K562 (cell line): ENCODE measurements around the gene VRK2. TPM values are rescaled to one million over a fixed set of nuclear protein-coding genes. Genes with fewer than 3 reads are reported as not detected.
"Not testable (repeated sequence)": the region's sequence is repeated elsewhere in the genome, so short reads cannot be mapped to it uniquely, and the experiment has no call there.

Experiments
- ATAC-seq: fragments of 200-7000 bp; cut with Tn5 transposase; 3 replicates; pipeline ENCODE4 v1.9.1; 2020; ENCODE audit warnings: moderate library complexity
- BruUV-seq: library from RNA; stranded (reverse); fragments of 400-500 nt; replicated peaks from 2 replicates; lab custom pipeline; 2021; lab: Mats Ljungman, UMichigan
- CTCF ChIA-PET: fragments of 300-600 bp; formaldehyde crosslinking; extraction: SDS; loops from one replicate; lab custom pipeline; 2021; ENCODE audit warnings: low intra/inter-chr PET ratio; lab: Yijun Ruan, JAX
- POLR2A ChIA-PET: fragments of 300-600, 350-650 bp; sonication (Branson Sonifier 250); formaldehyde crosslinking; extraction: SDS; loops from one replicate; lab custom pipeline; 2021; ENCODE audit warnings: antibody characterized with exemption, inconsistent platforms; lab: Yijun Ruan, JAX
- DNase-seq, 4 experiments: peaks; one replicate each; pipeline versions ENCODE4 v3.0.0 to v3.0.0-alpha.2; 2011 to 2018; ENCODE audit warnings: low spot score in 3 of 4, mixed read lengths in 3 of 4; ENCODE audit errors: extremely low read depth in 1 of 4
- FAIRE-seq: peaks from 2 replicates; lab custom pipeline; 2011; peaks lifted over from hg19 to GRCh38; lab: Jason Lieb, UNC
- H2AFZ ChIP-seq: 2 replicates; pipeline ENCODE4 v1.6.0; 2011; ENCODE audit warnings: low read depth, low read length, control low read depth, inconsistent platforms
- H3K27ac ChIP-seq: fragments of 200-600 bp; 3 replicates; pipeline ENCODE4 v1.8.0; 2011; ENCODE audit warnings: low read depth, mild to moderate bottlenecking, control low read depth, inconsistent platforms, low read length, moderate library complexity, mixed read lengths; ENCODE audit errors: extremely low read depth
- H3K27me3 ChIP-seq, 2 experiments: fragments of 300-600 bp in 1 of 2; 2 replicates in 1 of 2; 3 replicates in 1 of 2; pipeline versions ENCODE4 v1.6.0 to v1.8.0; 2011; ENCODE audit warnings: inconsistent platforms in 2 of 2, low read length in 2 of 2, mild to moderate bottlenecking in 1 of 2, mixed read lengths in 1 of 2, moderate library complexity in 1 of 2; ENCODE audit not compliant: control insufficient read depth in 2 of 2, insufficient read depth in 2 of 2
- H3K36me3 ChIP-seq: fragments of 300-600 bp; 3 replicates; pipeline ENCODE4 v1.8.0; 2011; ENCODE audit warnings: mild to moderate bottlenecking, low read length, inconsistent platforms; ENCODE audit not compliant: control insufficient read depth, insufficient read depth
- H3K4me1 ChIP-seq, 2 experiments: fragments of 200-600 bp in 1 of 2; replicated peaks in 1 of 2; 2 replicates in 1 of 2; 3 replicates in 1 of 2; pipeline versions ENCODE4 v1.5.1 to v1.8.0; 2011; ENCODE audit warnings: inconsistent platforms in 2 of 2, low read length in 2 of 2, mild to moderate bottlenecking in 1 of 2, mixed read lengths in 1 of 2, moderate library complexity in 1 of 2; ENCODE audit not compliant: control insufficient read depth in 2 of 2, insufficient read depth in 2 of 2
- H3K4me2 ChIP-seq: 2 replicates; pipeline ENCODE4 v1.6.1; 2011; ENCODE audit warnings: low read length, control low read depth, inconsistent platforms, mixed read lengths; ENCODE audit not compliant: insufficient read depth
- H3K4me3 ChIP-seq: fragments of 200-600 bp; sonication (generic), shearing (Covaris generic); 2 replicates; pipeline ENCODE4 v1.5.1; 2016; ENCODE audit warnings: control low read depth, inconsistent platforms
- H3K79me2 ChIP-seq: fragments of 200-600 bp; 3 replicates; pipeline ENCODE4 v1.8.0; 2011; ENCODE audit warnings: low read length, inconsistent platforms; ENCODE audit not compliant: control insufficient read depth, insufficient read depth
- H3K9ac ChIP-seq, 2 experiments: 2 replicates each; pipeline versions ENCODE4 v1.6.0 to v1.6.1; 2011; ENCODE audit warnings: low read depth in 2 of 2, low read length in 2 of 2, control low read depth in 1 of 2, inconsistent platforms in 1 of 2, mild to moderate bottlenecking in 1 of 2, mixed read lengths in 1 of 2; ENCODE audit not compliant: insufficient read depth in 1 of 2
- H3K9me1 ChIP-seq: one replicate; pipeline ENCODE4 v1.6.0; 2011; ENCODE audit warnings: inconsistent platforms, mild to moderate bottlenecking, low read length, moderate library complexity; ENCODE audit not compliant: control insufficient read depth, insufficient read depth
- H3K9me3 ChIP-seq: replicated peaks from 2 replicates; pipeline ENCODE4 v1.5.1; 2011; ENCODE audit warnings: low read depth, low read length, inconsistent platforms; ENCODE audit not compliant: control insufficient read depth, insufficient read depth
- H4K20me1 ChIP-seq: replicated peaks from 2 replicates; pipeline ENCODE4 v1.6.1; 2011; ENCODE audit warnings: low read length, inconsistent platforms, mixed read lengths; ENCODE audit not compliant: control insufficient read depth, insufficient read depth
- CTCF ChIP-seq, 3 experiments: IDR thresholded peaks in 2 of 3; conservative IDR thresholded peaks in 1 of 3; 2 replicates each; pipeline ENCODE4 v1.5.1; 2011 to 2012; ENCODE audit warnings: low read length in 3 of 3, mild to moderate bottlenecking in 3 of 3, control low read depth in 2 of 3, improper control_type of control experiment in 1 of 3, inconsistent platforms in 1 of 3, low read depth in 1 of 3, mixed read lengths in 1 of 3, moderate library complexity in 1 of 3; ENCODE audit not compliant: insufficient read depth in 2 of 3
- KDM4B ChIP-seq, 2 experiments: fragments of 450-650 bp in 1 of 2; sonication (generic) in 1 of 2; IDR thresholded peaks; 2 replicates each; pipeline ENCODE4 v1.6.1; 2016 to 2017; ENCODE audit warnings: borderline replicate concordance in 2 of 2, antibody characterized with exemption in 1 of 2, low read depth in 1 of 2, mild to moderate bottlenecking in 1 of 2
- ZNF232 ChIP-seq: sonication (generic); formaldehyde crosslinking; IDR thresholded peaks from 2 replicates; pipeline ENCODE4 v1.8.0; 2022; ENCODE audit warnings: mild to moderate bottlenecking, missing genetic modification reagents
- WGBS: fragments of 100-300 bp; shearing (Covaris generic); methylation state at CpG from one replicate; pipeline ENCODE4 v1.1.6; 2016; ENCODE audit warnings: low coverage, mixed read lengths; ENCODE audit not compliant: insufficient coverage; ENCODE audit errors: missing lambda C conversion rate; 5-methylcytosine and 5-hydroxymethylcytosine counted together
- in situ Hi-C: fragments of 300-500 bp; cut with MboI; formaldehyde crosslinking; loops from 4 replicates; pipeline ENCODE4 v1.15.0; 2018; ENCODE audit warnings: inconsistent platforms, mixed read lengths
- intact Hi-C: fragments of 100-400 bp; cut with micrococcal nuclease; formaldehyde crosslinking; loops from 2 replicates; pipeline ENCODE4 v1.14.2; 2022
- polyA plus RNA-seq, 8 experiments: library from polyadenylated mRNA; depleted of rRNA in 4 of 8; stranded (reverse) in 5 of 8; unstranded in 3 of 8; fragments of >200 nt; fragmentation: Nextera tagmentation in 2 of 8; fragmentation: Illumina TruSeq in 1 of 8; extraction: Ambion mirVana in 2 of 8; extraction: Trizol in 1 of 8; gene quantifications; 2 replicates each; pipeline versions ENCODE4 v1.2.1 to v1.2.3, GENCODE V29; 2011 to 2014; ENCODE audit warnings: inconsistent platforms in 1 of 8, missing spikeins in 1 of 8
- total RNA-seq, 7 experiments: library from RNA; depleted of rRNA in 6 of 7; stranded (reverse); fragments of >200 nt in 6 of 7; fragmentation: Illumina TruSeq in 2 of 7; extraction: Trizol in 2 of 7; gene quantifications; 2 replicates each; pipeline versions ENCODE4 v1.2.1 to v1.2.3, GENCODE V29; 2011 to 2021; ENCODE audit warnings: low replicate concordance in 1 of 7

Gene VRK2
- total and polyA plus RNA-seq, 9 of the 15 experiments (the other 6 are each of a cell fraction or from before 2014, with no cell fraction given), result 22.6 to 49.2 (median 36.2) TPM

GRCh38 chr2:58109481-58109880, 62.9 kb downstream of the VRK2 start:
- no peaks in the 10 kb centered on the region for H3K36me3 ChIP-seq
- no peaks in the 10 kb centered on the region for H3K9me1 ChIP-seq
- intact Hi-C loops, result no loop called here
- 89% methylated on average over 2 of the region's 2 CpGs for WGBS
- H4K20me1 ChIP-seq, result no peaks in the 10 kb centered on the region
- ATAC-seq (no peak), FAIRE-seq (no peak), DNase-seq (no peak)
- POLR2A ChIA-PET, result no interaction called here
- H3K27ac ChIP-seq, result no peak overlapping the region
- no peaks in the 10 kb centered on the region for H3K27me3 ChIP-seq
- CTCF ChIA-PET, result no interaction called here
- peaks cover 0 to 2% of the 10 kb centered on the region in 2 experiments; a peak in 2 of 5 replicates for H3K4me1 ChIP-seq
- H3K9ac ChIP-seq, result no peak overlapping the region
- in situ Hi-C loops, result no loop called here
- TF ChIP-seq ZNF232 (CRISPR knock-in tag), result no peak
- BruUV-seq, result no TSS peak
- H3K4me3 ChIP-seq, result no peak overlapping the region
- H3K9me3 ChIP-seq, result no peaks in the 10 kb centered on the region
- H3K79me2 ChIP-seq, result no peaks in the 10 kb centered on the region
- no peak overlapping the region for H3K4me2 ChIP-seq
- H2AFZ ChIP-seq, result no peak overlapping the region

DNA sequence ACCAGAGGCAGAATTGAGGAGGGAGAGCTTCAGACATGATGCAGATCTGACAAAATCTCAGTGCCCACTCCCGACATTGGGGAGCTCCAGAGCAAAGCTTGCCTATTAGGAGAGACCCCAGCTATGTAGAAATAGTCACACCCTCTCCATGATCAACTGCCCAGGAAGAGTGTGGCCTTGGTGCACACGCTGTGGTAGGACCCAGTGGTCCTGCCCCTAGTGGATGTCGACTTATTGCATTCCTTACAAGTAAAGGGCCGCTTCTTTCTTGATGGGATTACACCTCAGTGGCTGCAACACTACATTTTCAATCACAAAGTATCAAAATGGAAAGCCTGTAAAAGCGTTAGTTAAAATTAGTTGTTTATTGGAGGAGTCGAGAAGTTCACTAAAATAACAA, 64.2 kb downstream of the VRK2 start:
- no peaks in the 10 kb centered on the region for H3K36me3 ChIP-seq
- ChIA-PET POLR2A (no interaction called here), CTCF (no interaction called here)
- peaks cover 0 to 2% of the 10 kb centered on the region in 2 experiments; a peak in 2 of 5 replicates for H3K4me1 ChIP-seq
- in situ Hi-C loops (no loop called here), intact Hi-C loops (no loop called here)
- peak; percentile 18 to 27 (median 23); a peak in 2 of 6 replicates for TF ChIP-seq CTCF (IDR thresholded peaks at IDR 0.05 in 2 of 3, conservative IDR thresholded peaks at IDR 0.05 in 1 of 3; ENCODE audit: insufficient read depth in 2 of 3, low read depth in 1 of 3, low read length in 3 of 3)
- no peak for TF ChIP-seq KDM4B (IDR thresholded peaks at IDR 0.05; ENCODE audit: borderline replicate concordance in 2 of 2, low read depth in 1 of 2)
- H3K27ac ChIP-seq, result no peak overlapping the region
- no peaks in the 10 kb centered on the region for H3K27me3 ChIP-seq
- no peak overlapping the region for H3K4me2 ChIP-seq
- H3K4me3 ChIP-seq, result no peak overlapping the region
- no peaks in the 10 kb centered on the region for H3K9me1 ChIP-seq
- FAIRE-seq (peak; percentile 32), DNase-seq (peak in 1 of 4 experiments; percentile 11), ATAC-seq (peak; percentile 87)
- no peak overlapping the region for H3K9ac ChIP-seq
- no peak overlapping the region for H2AFZ ChIP-seq
- WGBS, result 72% methylated on average over 6 of the region's 6 CpGs
- H3K79me2 ChIP-seq, result no peaks in the 10 kb centered on the region
- BruUV-seq, result no TSS peak
- no peaks in the 10 kb centered on the region for H4K20me1 ChIP-seq
- no peaks in the 10 kb centered on the region for H3K9me3 ChIP-seq

- H3K36me3 ChIP-seq, H2AFZ ChIP-seq, H3K4me2 ChIP-seq, FAIRE-seq, BruUV-seq, CTCF ChIA-PET, intact Hi-C loops, H3K4me1 ChIP-seq, H3K9me3 ChIP-seq, H3K79me2 ChIP-seq, H3K9ac ChIP-seq, ATAC-seq, DNase-seq, H3K4me3 ChIP-seq, in situ Hi-C loops, H3K27ac ChIP-seq, POLR2A ChIA-PET, H3K9me1 ChIP-seq, H4K20me1 ChIP-seq, H3K27me3 ChIP-seq: not testable (repeated sequence)
- 89% methylated on average over 9 of the region's 9 CpGs for WGBS
Measured at GRCh38 chr2:58113563-58113962, 67.0 kb downstream of the VRK2 start.
